ENCODE results near the gene MACROD2.

MACROD2 gene

GRCh38 chr20:15812696-15813095 is 1817.4 kb downstream of the MACROD2 start:
- no peak for DNase-seq (ENCODE audit: low spot score)

GRCh38 chr20:15814360-15814759 is 1819.0 kb downstream of the MACROD2 start:
- DNase-seq (ENCODE audit: low spot score) = no peak

GRCh38 chr20:15814911-15815310 is 1819.6 kb downstream of the MACROD2 start:
- no peak for DNase-seq (ENCODE audit: low spot score)

- DNase-seq (ENCODE audit: low spot score) = no peak
Measured at GRCh38 chr20:15817351-15817750, 1822.0 kb downstream of the MACROD2 start.

- DNase-seq (ENCODE audit: low spot score) = no peak
Measured at GRCh38 chr20:15818651-15819071, 1823.3 kb downstream of the MACROD2 start.

- DNase-seq (ENCODE audit: low spot score) = no peak
Measured at GRCh38 chr20:15823718-15824117, 1828.4 kb downstream of the MACROD2 start.

GRCh38 chr20:15827628-15828027 is 1832.3 kb downstream of the MACROD2 start:
- no peak for DNase-seq (ENCODE audit: low spot score)

GRCh38 chr20:15831201-15831600 is 1835.9 kb downstream of the MACROD2 start:
- no peak for DNase-seq (ENCODE audit: low spot score)

- no peak for DNase-seq (ENCODE audit: low spot score)
Measured at GRCh38 chr20:15832512-15832911, 1837.2 kb downstream of the MACROD2 start.

GRCh38 chr20:15834857-15835256 is 1839.5 kb downstream of the MACROD2 start:
- no peak for DNase-seq (ENCODE audit: low spot score)

GRCh38 chr20:15835811-15836210 is 1840.5 kb downstream of the MACROD2 start:
- DNase-seq (ENCODE audit: low spot score) = no peak

GRCh38 chr20:15836634-15837033 is 1841.3 kb downstream of the MACROD2 start:
- DNase-seq (ENCODE audit: low spot score) = no peak

- DNase-seq (ENCODE audit: low spot score) = no peak
Measured at GRCh38 chr20:15837563-15837962, 1842.2 kb downstream of the MACROD2 start.

- no peak for DNase-seq (ENCODE audit: low spot score)
Measured at GRCh38 chr20:15838466-15838865, 1843.2 kb downstream of the MACROD2 start.

- no peak for DNase-seq (ENCODE audit: low spot score)
Measured at GRCh38 chr20:15840636-15841301, 1845.5 kb downstream of the MACROD2 start.

- DNase-seq (ENCODE audit: low spot score) = no peak
Measured at GRCh38 chr20:15842872-15843271, 1847.6 kb downstream of the MACROD2 start.

- no peak for DNase-seq (ENCODE audit: low spot score)
Measured at GRCh38 chr20:15843777-15844176, 1848.5 kb downstream of the MACROD2 start.

- DNase-seq (ENCODE audit: low spot score) = no peak
Measured at GRCh38 chr20:15847196-15847784, 1852.0 kb downstream of the MACROD2 start.

- no peak for DNase-seq (ENCODE audit: low spot score)
Measured at GRCh38 chr20:15848126-15848525, 1852.8 kb downstream of the MACROD2 start.

GRCh38 chr20:15848995-15849610 is 1853.8 kb downstream of the MACROD2 start:
- no peak for DNase-seq (ENCODE audit: low spot score)

- no peak for DNase-seq (ENCODE audit: low spot score)
Measured at GRCh38 chr20:15851576-15852215, 1856.4 kb downstream of the MACROD2 start.

GRCh38 chr20:15854911-15855310 is 1859.6 kb downstream of the MACROD2 start:
- DNase-seq (ENCODE audit: low spot score) = no peak

GRCh38 chr20:15857173-15857784 is 1862.0 kb downstream of the MACROD2 start:
- no peak for DNase-seq (ENCODE audit: low spot score)
